Liver (tissue), 3 donors: ENCODE results near the gene PGBD5.

ENCODE experiments used
- ATF3 ChIP-seq: IDR thresholded peaks from 2 replicates; pipeline ENCODE4 v1.6.1; 2016; ENCODE audit warnings: antibody characterized with exemption
- CTCF ChIP-seq: fragments of 150-350 bp; IDR thresholded peaks from 2 replicates; pipeline ENCODE4 v1.5.1; 2017; ENCODE audit warnings: improper control_type of control experiment, low read depth, low read length; ENCODE audit not compliant: missing input control
- EGR1 ChIP-seq, 2 donors: IDR thresholded peaks; 2 replicates each; pipeline ENCODE4 v1.6.1; 2016 to 2018; ENCODE audit warnings: antibody characterized with exemption in 2 of 2, low read depth in 2 of 2
- FOXA1 ChIP-seq: IDR thresholded peaks from 2 replicates; pipeline ENCODE4 v1.6.1; 2016; ENCODE audit warnings: antibody characterized with exemption
- HNF4A ChIP-seq, 2 donors: conservative IDR thresholded peaks; 2 replicates each; pipeline ENCODE4 v1.6.1; 2016; ENCODE audit warnings: antibody characterized with exemption in 2 of 2, mild to moderate bottlenecking in 2 of 2
- JUND ChIP-seq, 2 donors: IDR thresholded peaks; 2 replicates each; pipeline ENCODE4 v1.6.1; 2016; ENCODE audit warnings: antibody characterized with exemption in 2 of 2
- MAX ChIP-seq: IDR thresholded peaks from 2 replicates; pipeline ENCODE4 v1.6.1; 2016; ENCODE audit warnings: antibody characterized with exemption
- NR2F2 ChIP-seq: IDR thresholded peaks from 2 replicates; pipeline ENCODE4 v1.6.1; 2016; ENCODE audit warnings: antibody characterized with exemption
- REST ChIP-seq: IDR thresholded peaks from 2 replicates; pipeline ENCODE4 v1.6.1; 2016; ENCODE audit warnings: antibody characterized with exemption, mild to moderate bottlenecking
- SP1 ChIP-seq: IDR thresholded peaks from 2 replicates; pipeline ENCODE4 v1.6.1; 2018; ENCODE audit warnings: antibody characterized with exemption, mild to moderate bottlenecking
- TAF1 ChIP-seq: conservative IDR thresholded peaks from 2 replicates; pipeline ENCODE4 v1.6.1; 2016; ENCODE audit warnings: antibody characterized with exemption, mild to moderate bottlenecking
- TF ChIP-seq, protein P1 (sequence below): IDR thresholded peaks from 2 replicates; pipeline ENCODE4 v1.6.1; 2016; ENCODE audit warnings: antibody characterized with exemption
- donor health status: healthy.
- donor health status: healthy.

- TF ChIP-seq CTCF (no peak), ATF3 (no peak), TAF1 (no peak), JUND (IDR thresholded peaks at IDR 0.05) (no peak), SP1 (no peak), FOXA1 (no peak), REST (no peak), HNF4A (conservative IDR thresholded peaks at IDR 0.05) (no peak), NR2F2 (no peak), MAX (no peak), EGR1 (IDR thresholded peaks at IDR 0.05; ENCODE audit: low read depth in 2 of 2) (no peak)
- TF ChIP-seq, protein P1, sequence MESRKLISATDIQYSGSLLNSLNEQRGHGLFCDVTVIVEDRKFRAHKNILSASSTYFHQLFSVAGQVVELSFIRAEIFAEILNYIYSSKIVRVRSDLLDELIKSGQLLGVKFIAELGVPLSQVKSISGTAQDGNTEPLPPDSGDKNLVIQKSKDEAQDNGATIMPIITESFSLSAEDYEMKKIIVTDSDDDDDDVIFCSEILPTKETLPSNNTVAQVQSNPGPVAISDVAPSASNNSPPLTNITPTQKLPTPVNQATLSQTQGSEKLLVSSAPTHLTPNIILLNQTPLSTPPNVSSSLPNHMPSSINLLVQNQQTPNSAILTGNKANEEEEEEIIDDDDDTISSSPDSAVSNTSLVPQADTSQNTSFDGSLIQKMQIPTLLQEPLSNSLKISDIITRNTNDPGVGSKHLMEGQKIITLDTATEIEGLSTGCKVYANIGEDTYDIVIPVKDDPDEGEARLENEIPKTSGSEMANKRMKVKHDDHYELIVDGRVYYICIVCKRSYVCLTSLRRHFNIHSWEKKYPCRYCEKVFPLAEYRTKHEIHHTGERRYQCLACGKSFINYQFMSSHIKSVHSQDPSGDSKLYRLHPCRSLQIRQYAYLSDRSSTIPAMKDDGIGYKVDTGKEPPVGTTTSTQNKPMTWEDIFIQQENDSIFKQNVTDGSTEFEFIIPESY: no peak
Observed at GRCh38 chr1:230356869-230357794, 69.0 kb downstream of the PGBD5 start.
